ENCODE data around the gene EIF5A. TPM values are rescaled to one million over a fixed set of nuclear protein-coding genes. Genes with fewer than 3 reads are reported as not detected.

EIF5A gene
- total and polyA plus RNA-seq, 9 of the 15 experiments (the other 6 are each of a cell fraction or from before 2014, with no cell fraction given), result 22.9 to 1,163 (median 772) TPM

- TF ChIP-seq THAP12 (CRISPR knock-in tag; IDR thresholded peaks at IDR 0.05), result no peak
- TF ChIP-seq ZBTB5 (IDR thresholded peaks at IDR 0.05), result no peak
- no peak for TF ChIP-seq RERE (CRISPR knock-in tag; IDR thresholded peaks at IDR 0.05; ENCODE audit: borderline replicate concordance)
- TF ChIP-seq MBD2 (IDR thresholded peaks at IDR 0.05; ENCODE audit: borderline replicate concordance, low read depth), result no peak
- no peak for TF ChIP-seq NFE2 (IDR thresholded peaks at IDR 0.05; ENCODE audit: low read depth)
- no peak for TF ChIP-seq POLR2AphosphoS5 (IDR thresholded peaks at IDR 0.05; ENCODE audit: control insufficient read depth, insufficient read depth, low read depth, low read length)
- no peak for TF ChIP-seq CCNT2 (IDR thresholded peaks at IDR 0.05; ENCODE audit: borderline replicate concordance, extremely low read depth, insufficient read length, low read depth, low read length)
- TF ChIP-seq HEY1 (CRISPR knock-in tag; IDR thresholded peaks at IDR 0.05; ENCODE audit: borderline replicate concordance), result no peak
- TF ChIP-seq ZNF280A (IDR thresholded peaks at IDR 0.05; ENCODE audit: low read depth, partially characterized antibody), result no peak
- TF ChIP-seq MAZ (CRISPR knock-in tag; conservative IDR thresholded peaks at IDR 0.05 in 1 of 2, IDR thresholded peaks at IDR 0.05 in 1 of 2), result no peak; a peak in 2 of 4 replicates
- TF ChIP-seq SPI1 (IDR thresholded peaks at IDR 0.05; ENCODE audit: borderline replicate concordance, low read depth, low read length), result no peak
- no peak for TF ChIP-seq GABPB2 (CRISPR knock-in tag; conservative IDR thresholded peaks at IDR 0.05)
- peak; percentile 86 for TF ChIP-seq ZNF511 (CRISPR knock-in tag; IDR thresholded peaks at IDR 0.05)
- TF ChIP-seq TBP (optimal IDR thresholded peaks at IDR 0.05; ENCODE audit: low read depth, low read length), result peak; percentile 53
- TF ChIP-seq ZNF282 (CRISPR knock-in tag; IDR thresholded peaks at IDR 0.05), result no peak
These were observed 26.8 kb upstream of the EIF5A start (continued) for GRCh38 chr17:7280519-7281073.
